Activated T-helper 2 cell treated with anti-CD3 and anti-CD28 coated beads, Interferon-gamma antibody, Interleukin-2, Interleukin-4, amounts not matched to agents 10 μg/mL and 5 μg/mL and 100 μg/mL, durations not matched to agents 14 hours and 24 hours and 36 hours (primary cell): ENCODE results near the gene TMEM178A. TPM values are rescaled to one million over a fixed set of nuclear protein-coding genes. Genes with fewer than 3 reads are reported as not detected.
"Not testable (repeated sequence)": the region's sequence is repeated elsewhere in the genome, so short reads cannot be mapped to it uniquely, and the experiment has no call there.

ENCODE experiments used
- DNase-seq: peaks from one replicate; pipeline ENCODE4 v3.0.0; 2021; ENCODE audit warnings: low spot score
- H3K27ac Mint-ChIP-seq: one replicate; pipeline ENCODE4 v1.8.0; 2021; ENCODE audit warnings: mixed read lengths
- H3K27me3 Mint-ChIP-seq: one replicate; pipeline ENCODE4 v1.8.0; 2021; ENCODE audit warnings: low read depth, mixed read lengths
- H3K36me3 Mint-ChIP-seq: one replicate; pipeline ENCODE4 v1.8.0; 2021; ENCODE audit warnings: low read depth, mixed read lengths
- H3K4me1 Mint-ChIP-seq: one replicate; pipeline ENCODE4 v1.8.0; 2021; ENCODE audit warnings: low read depth, mixed read lengths
- H3K4me3 Mint-ChIP-seq: one replicate; pipeline ENCODE4 v1.8.0; 2021; ENCODE audit warnings: low read depth, mild to moderate bottlenecking, moderate library complexity, mixed read lengths
- H3K9me3 Mint-ChIP-seq: one replicate; pipeline ENCODE4 v1.8.0; 2021; ENCODE audit warnings: mixed read lengths
- intact Hi-C: fragments of 100-400 bp; cut with micrococcal nuclease; formaldehyde crosslinking; loops from one replicate; pipeline ENCODE4 v1.15.1; 2023
- total RNA-seq: library from RNA; stranded (reverse); gene quantifications from 2 replicates; pipeline ENCODE4 v1.2.3, GENCODE V29; 2022

TMEM178A gene
- total RNA-seq, 1 donor from 2014 or later = 0.23 TPM

DNA sequence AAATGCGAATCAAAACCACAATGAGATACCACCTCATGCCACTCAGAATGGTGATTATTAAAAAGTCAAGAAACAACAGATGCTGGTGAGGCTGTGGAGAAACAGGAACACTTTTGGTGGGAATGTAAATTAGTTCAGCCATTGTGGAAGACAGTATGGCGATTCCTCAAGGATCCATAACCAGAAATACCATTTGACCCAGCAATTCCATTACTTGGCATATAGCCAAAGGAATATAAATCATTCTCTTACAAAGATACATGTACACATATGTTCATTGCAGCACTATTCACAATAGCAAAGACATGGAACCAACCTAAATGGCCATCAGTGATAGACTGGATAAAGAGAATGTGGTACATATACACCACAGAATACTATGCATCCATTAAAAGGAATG is 9.5 kb upstream of the TMEM178A start:
- intact Hi-C loops, H3K9me3 Mint-ChIP-seq: not testable (repeated sequence)
- H3K27me3 Mint-ChIP-seq = peaks cover 12% of the 10 kb centered on the region

DNA sequence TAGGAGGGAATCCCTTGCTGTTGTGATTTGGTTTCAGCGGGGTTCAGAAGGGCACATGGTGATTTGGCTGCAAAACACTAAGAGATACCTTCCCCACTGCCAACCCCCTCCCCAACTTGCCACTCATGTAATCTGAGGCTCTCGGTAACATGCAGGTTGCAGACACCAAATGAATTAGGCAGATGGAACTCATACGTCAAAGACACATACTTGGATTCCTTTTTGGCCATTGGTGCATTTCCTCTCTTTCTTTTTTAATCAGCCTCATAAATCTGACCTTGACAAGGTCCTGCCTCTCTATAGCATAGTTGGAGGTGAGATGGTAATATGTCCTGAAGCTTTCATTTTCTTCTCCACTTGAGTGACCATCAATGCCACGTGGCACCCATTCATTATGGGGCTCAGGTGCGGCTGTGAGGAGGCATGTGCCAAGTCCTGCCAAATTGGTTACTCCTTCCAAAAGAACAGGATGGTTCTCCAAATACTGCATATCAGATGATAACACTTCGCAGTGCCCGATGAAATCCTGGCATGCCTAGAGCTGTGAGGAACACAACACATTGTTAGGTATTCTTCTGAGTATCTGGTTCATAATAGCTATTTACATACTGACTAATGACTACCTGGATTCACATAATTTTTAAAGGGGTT is 8.3 kb upstream of the TMEM178A start:
- intact Hi-C loops = no loop called here
- Mint-ChIP-seq H3K4me3 (no peak overlapping the region), H3K4me1 (no peaks in the 10 kb centered on the region), H3K27me3 (peaks cover 19% of the 10 kb centered on the region), H3K9me3 (no peaks in the 10 kb centered on the region), H3K36me3 (no peaks in the 10 kb centered on the region), H3K27ac (no peak overlapping the region)
- no peak for DNase-seq

More for the DNA sequence above, 9.5 kb upstream of the TMEM178A start:
- DNase-seq, H3K36me3 Mint-ChIP-seq, H3K27ac Mint-ChIP-seq, H3K4me3 Mint-ChIP-seq, H3K4me1 Mint-ChIP-seq: not testable (repeated sequence)

DNA sequence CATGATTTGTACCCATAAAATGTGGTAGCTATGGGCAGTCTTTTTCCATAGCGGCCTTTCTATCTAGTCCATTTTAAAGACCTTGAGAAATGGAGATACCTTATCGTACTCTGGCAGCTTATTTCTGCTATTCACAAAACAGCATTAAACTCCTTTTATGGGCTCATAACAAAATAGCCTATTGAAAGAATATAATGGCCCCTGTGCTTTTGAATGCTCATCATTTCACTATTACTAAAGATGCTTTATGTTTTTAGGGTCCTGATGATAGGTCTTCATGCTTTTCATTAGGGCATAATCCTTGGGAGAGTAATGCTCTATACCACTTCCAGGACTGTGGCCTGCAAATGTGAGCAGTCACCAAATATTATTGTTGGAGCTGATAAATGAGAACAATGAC is 7.3 kb upstream of the TMEM178A start:
- DNase-seq = no peak
- H3K27me3 Mint-ChIP-seq = peaks cover 28% of the 10 kb centered on the region
- intact Hi-C loops = no loop called here
- no peak overlapping the region for H3K27ac Mint-ChIP-seq
- H3K4me1 Mint-ChIP-seq = no peaks in the 10 kb centered on the region
- no peaks in the 10 kb centered on the region for H3K9me3 Mint-ChIP-seq
- H3K36me3 Mint-ChIP-seq = no peaks in the 10 kb centered on the region
- H3K4me3 Mint-ChIP-seq = no peak overlapping the region

DNA sequence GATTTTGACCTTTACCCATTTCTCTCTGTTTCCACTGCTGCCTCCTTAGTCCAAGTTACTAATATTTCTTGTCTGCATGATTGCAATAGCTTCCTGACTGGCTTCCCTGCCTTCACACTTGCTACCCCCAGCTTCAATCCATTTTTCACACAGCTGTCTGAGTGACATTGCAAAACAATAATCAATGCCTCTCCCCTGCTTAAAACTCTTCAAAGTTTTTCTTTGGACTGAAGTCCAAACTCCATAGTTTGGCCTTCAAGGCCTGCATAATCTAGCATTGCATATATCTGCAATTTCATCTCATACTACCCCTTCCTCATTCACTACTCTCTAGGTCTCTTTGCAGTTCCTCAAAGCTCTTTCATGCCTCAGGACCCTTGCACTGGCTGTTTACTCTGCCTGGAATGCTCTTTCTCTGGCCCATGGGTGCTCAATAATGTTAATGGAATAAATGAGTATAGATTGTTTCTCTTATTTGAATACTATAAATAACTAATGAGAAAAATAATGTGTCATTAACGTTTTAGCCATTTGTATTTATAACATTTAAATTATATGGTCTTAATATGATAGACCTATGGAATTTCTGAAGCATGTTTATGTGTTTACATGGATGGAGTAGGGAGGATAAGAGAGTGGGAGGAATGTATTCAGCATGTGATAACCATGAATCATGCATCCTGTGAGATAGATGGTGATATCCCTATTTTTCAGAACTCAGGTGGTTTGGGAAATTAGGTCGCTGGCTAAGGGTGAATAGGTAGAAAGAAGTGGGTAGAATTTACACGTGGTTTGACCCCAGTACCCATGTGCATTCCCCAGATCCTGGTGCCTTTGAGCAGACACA is 5.7 kb upstream of the TMEM178A start:
- intact Hi-C loops = no loop called here
- H3K4me3 Mint-ChIP-seq = no peak overlapping the region
- DNase-seq = no peak
- H3K27me3 Mint-ChIP-seq = peaks cover 39% of the 10 kb centered on the region
- no peaks in the 10 kb centered on the region for H3K9me3 Mint-ChIP-seq
- no peaks in the 10 kb centered on the region for H3K4me1 Mint-ChIP-seq
- H3K36me3 Mint-ChIP-seq = no peaks in the 10 kb centered on the region
- no peak overlapping the region for H3K27ac Mint-ChIP-seq

DNA sequence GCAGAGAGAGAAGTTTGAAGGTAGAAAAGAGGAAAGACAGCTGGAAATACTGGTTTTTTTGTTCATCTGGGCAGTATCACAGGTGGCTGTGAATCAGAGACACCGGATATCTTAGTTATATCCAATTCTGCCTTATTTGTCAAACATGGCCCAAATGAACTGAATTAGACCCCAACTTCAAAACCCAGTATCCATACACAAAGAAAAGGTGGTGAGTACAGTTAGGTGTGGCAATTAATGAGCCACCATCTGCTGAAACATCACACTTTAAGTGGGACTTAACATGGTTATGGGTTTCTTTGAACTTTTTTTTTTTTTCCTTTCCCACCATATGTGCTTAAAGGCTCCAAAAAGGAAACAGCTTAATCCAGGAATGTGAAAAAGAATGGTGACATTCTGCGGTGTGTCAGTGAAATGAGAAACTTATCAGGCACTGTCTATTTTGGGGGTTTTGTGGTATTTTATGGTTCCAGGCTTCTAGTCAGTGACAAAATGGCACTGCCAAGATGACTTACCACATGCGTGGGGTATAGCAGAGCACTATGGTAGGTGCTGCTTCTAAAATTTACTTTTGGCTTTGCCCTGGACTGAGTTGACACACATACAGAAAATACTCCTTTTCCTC is 5.0 kb upstream of the TMEM178A start:
- H3K4me1 Mint-ChIP-seq = peaks cover 2% of the 10 kb centered on the region
- no peak overlapping the region for H3K4me3 Mint-ChIP-seq
- H3K27me3 Mint-ChIP-seq = peaks cover 43% of the 10 kb centered on the region
- no peaks in the 10 kb centered on the region for H3K36me3 Mint-ChIP-seq
- H3K9me3 Mint-ChIP-seq = no peaks in the 10 kb centered on the region
- no peak for DNase-seq
- intact Hi-C loops = no loop called here
- H3K27ac Mint-ChIP-seq = no peak overlapping the region

DNA sequence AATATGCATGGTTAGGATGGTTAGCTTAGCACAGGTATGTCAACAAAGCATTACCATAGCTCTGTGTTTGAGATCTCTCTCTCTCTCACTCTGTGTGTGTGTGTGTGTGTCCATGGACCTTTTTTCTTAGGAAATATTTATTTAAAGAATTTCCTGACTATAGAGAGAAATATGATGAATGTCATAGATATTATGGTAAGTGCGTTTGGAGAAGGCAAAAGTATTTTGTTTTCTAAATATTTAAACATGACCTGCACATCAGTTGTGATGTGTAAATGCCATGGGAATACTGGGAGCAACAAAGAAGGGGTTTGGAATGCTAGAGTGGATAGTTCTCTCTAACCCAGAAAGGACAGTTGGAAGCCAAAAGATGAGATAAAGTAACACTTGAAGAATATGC is 3.9 kb upstream of the TMEM178A start:
- intact Hi-C loops = no loop called here
- Mint-ChIP-seq H3K27me3 (peaks cover 46% of the 10 kb centered on the region), H3K4me1 (peaks cover 6% of the 10 kb centered on the region), H3K27ac (no peak overlapping the region), H3K4me3 (no peak overlapping the region), H3K9me3 (no peaks in the 10 kb centered on the region), H3K36me3 (no peaks in the 10 kb centered on the region)
- DNase-seq = no peak

DNA sequence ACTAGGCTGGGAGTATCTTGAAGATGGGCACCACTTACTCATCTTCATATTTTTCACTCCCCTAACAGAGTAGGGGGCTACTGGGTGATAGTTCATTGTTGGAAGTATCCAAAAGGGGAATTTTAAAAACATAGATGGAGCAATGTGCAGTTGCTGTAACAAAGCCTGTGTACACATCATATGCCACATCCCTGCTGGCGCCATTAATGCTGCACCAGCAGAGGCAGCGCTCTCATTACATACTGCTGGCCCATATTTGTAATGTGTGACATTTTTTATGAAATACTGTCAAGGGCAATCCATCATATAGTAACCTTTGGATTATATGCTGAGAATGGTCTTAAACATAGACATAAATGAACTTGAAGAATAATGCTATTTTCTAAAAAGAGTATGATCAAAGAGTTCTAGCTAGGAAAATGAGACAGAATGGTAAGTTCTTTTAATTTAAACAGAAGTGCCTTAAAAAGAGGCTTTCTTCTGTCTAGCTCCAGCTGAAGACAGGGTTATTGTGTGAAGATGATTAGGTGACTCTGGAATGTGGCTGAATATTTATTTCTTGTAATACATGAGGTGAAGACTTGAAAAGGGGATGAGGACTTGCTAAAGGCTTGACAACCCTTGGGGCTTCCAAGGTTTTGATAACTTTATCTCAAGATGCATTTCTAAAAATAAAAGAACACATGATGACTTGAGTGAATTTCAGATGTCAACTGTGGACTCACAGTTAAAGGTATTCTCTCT is 2.4 kb upstream of the TMEM178A start:
- DNase-seq = no peak
- Mint-ChIP-seq H3K36me3 (no peaks in the 10 kb centered on the region), H3K9me3 (no peaks in the 10 kb centered on the region), H3K27me3 (peaks cover 61% of the 10 kb centered on the region), H3K4me1 (peaks cover 6% of the 10 kb centered on the region), H3K27ac (no peak overlapping the region), H3K4me3 (no peak overlapping the region)
- intact Hi-C loops = no loop called here

DNA sequence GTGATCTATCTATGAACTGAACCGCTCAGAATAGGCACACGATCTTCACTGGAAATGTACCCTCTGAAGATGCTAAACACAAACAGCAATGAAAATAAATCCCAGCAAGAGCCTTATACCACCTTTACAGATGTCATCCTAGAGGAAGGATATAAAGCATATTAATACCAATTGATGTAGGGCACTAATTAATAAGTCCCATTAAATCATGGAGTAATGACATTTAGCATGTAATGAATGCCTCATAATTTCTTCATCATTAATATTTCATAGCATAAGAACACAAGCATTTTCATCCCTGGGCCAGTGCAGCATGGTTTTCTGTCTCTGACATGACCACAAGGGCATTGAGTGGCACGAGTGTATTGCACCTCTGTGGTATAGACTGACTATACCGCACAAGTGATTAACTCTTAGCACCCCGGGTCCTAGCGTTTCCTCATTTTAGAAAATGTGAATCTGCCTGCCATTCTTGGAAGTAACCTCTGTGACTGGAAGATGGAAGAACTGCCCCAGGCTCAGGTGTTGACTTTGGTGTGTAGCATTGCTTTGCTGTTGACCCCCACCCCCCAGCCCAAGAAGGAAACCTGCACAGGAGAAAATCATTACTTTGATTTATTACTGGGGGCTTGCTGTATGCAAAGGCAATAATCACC is 1.4 kb upstream of the TMEM178A start:
- no peak overlapping the region for H3K4me3 Mint-ChIP-seq
- intact Hi-C loops = no loop called here

DNA sequence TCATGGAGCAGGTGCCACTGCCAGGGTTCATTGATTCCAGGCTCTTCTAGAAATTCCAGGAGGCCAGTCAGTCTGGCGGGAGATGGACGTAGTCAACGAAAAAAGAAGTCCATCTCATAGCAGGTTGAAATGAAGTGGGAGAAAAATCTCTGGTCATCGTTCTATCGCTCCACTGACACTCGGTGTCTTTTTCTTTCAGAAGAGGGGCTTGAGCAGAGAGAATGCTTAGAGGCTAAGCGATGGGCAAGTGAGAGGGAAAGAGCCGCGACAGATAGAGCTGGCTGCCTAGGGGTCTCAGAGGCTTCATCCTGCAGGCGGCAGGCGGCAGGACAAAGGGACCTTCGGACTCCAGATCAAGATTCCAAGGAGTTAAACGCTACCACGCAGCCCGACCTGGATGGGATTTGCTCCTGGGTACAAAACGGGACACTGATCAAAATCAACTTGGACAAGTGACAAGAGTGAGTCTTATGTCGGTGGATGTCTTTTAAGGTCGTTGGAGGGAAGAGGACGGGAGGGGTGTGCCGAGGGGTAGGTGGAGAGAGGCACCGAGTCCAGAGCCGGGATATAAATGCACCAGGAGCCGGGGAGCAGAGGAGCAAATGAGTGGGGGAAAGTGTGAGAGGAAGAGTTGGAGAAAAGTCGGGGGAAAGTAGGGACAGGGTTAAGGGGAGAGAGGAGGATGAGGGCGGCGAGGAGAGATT is 677 bp upstream of the TMEM178A start:
- no peak for DNase-seq
- intact Hi-C loops = no loop called here
- Mint-ChIP-seq H3K36me3 (no peaks in the 10 kb centered on the region), H3K27me3 (peaks cover 72% of the 10 kb centered on the region), H3K4me3 (peak overlapping the region; percentile 45), H3K27ac (no peak overlapping the region), H3K4me1 (peaks cover 6% of the 10 kb centered on the region), H3K9me3 (no peaks in the 10 kb centered on the region)

More for the DNA sequence above, 1.4 kb upstream of the TMEM178A start:
- Mint-ChIP-seq H3K27ac (no peak overlapping the region), H3K4me1 (peaks cover 6% of the 10 kb centered on the region), H3K27me3 (peaks cover 68% of the 10 kb centered on the region), H3K9me3 (no peaks in the 10 kb centered on the region), H3K36me3 (no peaks in the 10 kb centered on the region)
- DNase-seq = no peak

DNA sequence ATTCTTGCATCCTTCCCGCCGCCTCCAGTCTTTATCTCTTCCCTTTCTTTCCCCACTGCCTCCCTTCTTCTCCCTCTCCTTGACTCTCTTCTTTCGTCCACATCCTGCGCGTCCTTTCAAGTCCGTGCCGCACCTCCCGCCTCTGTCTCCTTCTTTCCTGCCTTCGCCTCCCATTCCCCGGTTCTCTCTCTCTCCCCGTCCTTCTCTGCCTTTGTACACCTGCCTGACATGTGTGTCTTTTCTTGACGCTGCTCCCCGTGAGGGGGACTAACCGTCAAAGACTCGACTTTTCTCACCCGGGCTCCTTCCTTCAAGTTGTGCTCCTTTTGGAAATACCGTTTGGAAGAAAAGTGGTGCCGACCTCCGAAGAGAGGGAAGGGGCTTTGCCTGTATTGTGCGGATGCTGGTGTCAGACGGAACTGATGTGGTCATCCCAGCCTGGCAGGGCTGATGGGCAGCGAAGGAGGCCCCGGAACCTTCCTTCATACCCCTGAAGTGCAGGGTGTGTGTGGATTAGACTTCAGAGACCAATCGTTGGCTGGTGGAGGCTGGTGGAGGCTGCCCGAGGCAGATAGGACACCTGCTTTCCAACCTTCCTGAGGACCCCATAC is 879 bp downstream of the TMEM178A start:
- Mint-ChIP-seq H3K27me3 (peaks cover 71% of the 10 kb centered on the region), H3K4me1 (peaks cover 6% of the 10 kb centered on the region), H3K36me3 (no peaks in the 10 kb centered on the region), H3K27ac (no peak overlapping the region), H3K9me3 (no peaks in the 10 kb centered on the region), H3K4me3 (peak overlapping the region; percentile 64)
- intact Hi-C loops = no loop called here
- DNase-seq = no peak

DNA sequence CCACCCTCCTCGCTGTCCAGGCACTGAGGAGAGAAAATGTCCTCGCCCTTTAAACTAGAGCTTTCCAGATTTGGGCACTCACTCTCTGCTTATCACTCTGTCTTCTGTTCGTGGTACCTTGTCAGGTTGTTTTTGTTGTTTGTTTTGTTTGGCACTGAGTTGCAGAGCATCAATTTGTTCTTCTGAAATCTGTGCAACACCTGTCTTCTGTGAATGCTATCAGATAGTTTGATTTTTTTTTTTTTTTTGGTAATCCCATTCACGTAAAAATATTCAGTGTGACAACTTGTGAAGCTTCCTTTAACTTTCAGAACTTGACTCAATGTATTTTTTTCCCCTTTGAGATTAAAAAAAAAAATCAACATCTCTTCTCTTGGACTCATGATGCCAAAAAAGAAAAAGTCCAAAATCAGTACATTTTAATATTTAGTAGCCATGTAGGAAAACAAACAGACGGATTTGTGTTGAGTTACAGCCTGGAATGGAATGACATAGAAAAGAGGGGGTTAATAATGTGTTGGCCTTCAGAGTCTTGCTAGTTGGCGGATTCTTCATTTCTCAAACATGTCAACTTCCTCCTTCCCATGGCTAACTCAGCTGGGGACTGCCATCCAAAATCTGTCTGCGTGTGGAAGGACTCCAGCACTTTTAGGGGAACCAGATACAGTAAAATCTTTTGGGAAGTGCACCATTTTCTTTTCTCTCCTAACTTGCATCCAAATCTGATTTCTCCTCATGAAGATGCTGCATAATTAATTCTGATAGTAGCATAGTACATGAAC is 1.6 kb downstream of the TMEM178A start:
- H3K36me3 Mint-ChIP-seq = no peaks in the 10 kb centered on the region
- peaks cover 6% of the 10 kb centered on the region for H3K4me1 Mint-ChIP-seq
- H3K4me3 Mint-ChIP-seq = peak overlapping the region; percentile 34
- H3K9me3 Mint-ChIP-seq = no peaks in the 10 kb centered on the region
- no peak overlapping the region for H3K27ac Mint-ChIP-seq
- H3K27me3 Mint-ChIP-seq = peaks cover 72% of the 10 kb centered on the region
- DNase-seq = no peak
- intact Hi-C loops = no loop called here
